ENCODE measurements around the gene DNAJB1.

Gene DNAJB1

GRCh38 chr19:14497228-14497921, 20.8 kb downstream of the DNAJB1 start:
- Mint-ChIP-seq H3K4me3 (peak overlapping the region; percentile 84), H3K36me3 (peaks cover 2% of the 10 kb centered on the region), H3K27me3 (no peaks in the 10 kb centered on the region), H3K9me3 (ENCODE audit: low read depth) (no peaks in the 10 kb centered on the region), H3K4me1 (ENCODE audit: low read depth) (peaks cover 22% of the 10 kb centered on the region), H3K27ac (peak overlapping the region; percentile 90)

GRCh38 chr19:14496834-14497227, 21.4 kb downstream of the DNAJB1 start:
- H3K4me1 Mint-ChIP-seq (ENCODE audit: low read depth) = peaks cover 21% of the 10 kb centered on the region

GRCh38 chr19:14496029-14496833, 22.0 kb downstream of the DNAJB1 start, which contains the start of gene GIPC1:
GIPC1 (minus strand) TSS chr19:14496127; CDS start chr19:14482976, 13,151 bp downstream.
- Mint-ChIP-seq H3K27me3 (no peaks in the 10 kb centered on the region), H3K27ac (peak within 1 kb of the TSS; percentile 90), H3K9me3 (ENCODE audit: low read depth) (no peaks in the 10 kb centered on the region), H3K4me1 (ENCODE audit: low read depth) (peaks cover 21% of the 10 kb centered on the region), H3K36me3 (peaks cover 2% of the 10 kb centered on the region), H3K4me3 (peak within 1 kb of the TSS; percentile 86)

More at GRCh38 chr19:14496834-14497227, 21.4 kb downstream of the DNAJB1 start:
- H3K27ac Mint-ChIP-seq = peak overlapping the region; percentile 90
- H3K36me3 Mint-ChIP-seq = peaks cover 2% of the 10 kb centered on the region
- H3K27me3 Mint-ChIP-seq = no peaks in the 10 kb centered on the region
- no peaks in the 10 kb centered on the region for H3K9me3 Mint-ChIP-seq (ENCODE audit: low read depth)
- peak overlapping the region; percentile 84 for H3K4me3 Mint-ChIP-seq

- Mint-ChIP-seq H3K4me1 (ENCODE audit: low read depth) (peaks cover 21% of the 10 kb centered on the region), H3K27ac (peak overlapping the region; percentile 82), H3K27me3 (no peaks in the 10 kb centered on the region), H3K36me3 (peaks cover 2% of the 10 kb centered on the region), H3K9me3 (ENCODE audit: low read depth) (no peaks in the 10 kb centered on the region), H3K4me3 (peak overlapping the region; percentile 86)
These were observed 22.5 kb downstream of the DNAJB1 start for GRCh38 chr19:14495672-14496028.

GRCh38 chr19:14494910-14495671, 23.1 kb downstream of the DNAJB1 start:
- H3K4me3 Mint-ChIP-seq = peak overlapping the region; percentile 86
- H3K36me3 Mint-ChIP-seq = peaks cover 2% of the 10 kb centered on the region
- peak overlapping the region; percentile 82 for H3K27ac Mint-ChIP-seq
- H3K9me3 Mint-ChIP-seq (ENCODE audit: low read depth) = no peaks in the 10 kb centered on the region
- H3K4me1 Mint-ChIP-seq (ENCODE audit: low read depth) = peaks cover 21% of the 10 kb centered on the region
- H3K27me3 Mint-ChIP-seq = no peaks in the 10 kb centered on the region

- H3K36me3 Mint-ChIP-seq = peaks cover 7% of the 10 kb centered on the region
These were observed 23.8 kb downstream of the DNAJB1 start for GRCh38 chr19:14494411-14494810.

GRCh38 chr19:14492756-14493337, 25.4 kb downstream of the DNAJB1 start:
- no peak overlapping the region for H3K4me3 Mint-ChIP-seq
- no peak overlapping the region for H3K27ac Mint-ChIP-seq
- H3K27me3 Mint-ChIP-seq = no peaks in the 10 kb centered on the region
- H3K9me3 Mint-ChIP-seq (ENCODE audit: low read depth) = no peaks in the 10 kb centered on the region
- peaks cover 21% of the 10 kb centered on the region for H3K4me1 Mint-ChIP-seq (ENCODE audit: low read depth)
- peaks cover 10% of the 10 kb centered on the region for H3K36me3 Mint-ChIP-seq

More at GRCh38 chr19:14494411-14494810, 23.8 kb downstream of the DNAJB1 start:
- Mint-ChIP-seq H3K4me3 (peak overlapping the region; percentile 75), H3K4me1 (ENCODE audit: low read depth) (peaks cover 21% of the 10 kb centered on the region), H3K9me3 (ENCODE audit: low read depth) (no peaks in the 10 kb centered on the region), H3K27ac (peak overlapping the region; percentile 61), H3K27me3 (no peaks in the 10 kb centered on the region)

- Mint-ChIP-seq H3K36me3 (peaks cover 10% of the 10 kb centered on the region), H3K4me3 (no peak overlapping the region), H3K27me3 (no peaks in the 10 kb centered on the region), H3K9me3 (ENCODE audit: low read depth) (no peaks in the 10 kb centered on the region), H3K4me1 (ENCODE audit: low read depth) (peaks cover 5% of the 10 kb centered on the region), H3K27ac (no peak overlapping the region)
These were observed 30.6 kb downstream of the DNAJB1 start for GRCh38 chr19:14487370-14488125.

- no peak overlapping the region for H3K4me3 Mint-ChIP-seq
- no peaks in the 10 kb centered on the region for H3K27me3 Mint-ChIP-seq
- peaks cover 5% of the 10 kb centered on the region for H3K4me1 Mint-ChIP-seq (ENCODE audit: low read depth)
- peaks cover 2% of the 10 kb centered on the region for H3K36me3 Mint-ChIP-seq
- H3K27ac Mint-ChIP-seq = no peak overlapping the region
- H3K9me3 Mint-ChIP-seq (ENCODE audit: low read depth) = no peaks in the 10 kb centered on the region
These were observed 35.8 kb downstream of the DNAJB1 start for GRCh38 chr19:14482172-14482941.

GRCh38 chr19:14480700-14481079, 37.5 kb downstream of the DNAJB1 start:
- Mint-ChIP-seq H3K27me3 (no peaks in the 10 kb centered on the region), H3K4me1 (ENCODE audit: low read depth) (peaks cover 9% of the 10 kb centered on the region), H3K27ac (no peak overlapping the region), H3K36me3 (no peaks in the 10 kb centered on the region), H3K9me3 (ENCODE audit: low read depth) (no peaks in the 10 kb centered on the region), H3K4me3 (no peak overlapping the region)

- Mint-ChIP-seq H3K4me3 (no peak overlapping the region), H3K27me3 (no peaks in the 10 kb centered on the region), H3K9me3 (ENCODE audit: low read depth) (no peaks in the 10 kb centered on the region), H3K36me3 (no peaks in the 10 kb centered on the region), H3K4me1 (ENCODE audit: low read depth) (peaks cover 13% of the 10 kb centered on the region), H3K27ac (no peak overlapping the region)
These were observed 38.1 kb downstream of the DNAJB1 start for GRCh38 chr19:14479975-14480699.

- Mint-ChIP-seq H3K27me3 (peaks cover 4% of the 10 kb centered on the region), H3K4me3 (no peak overlapping the region), H3K27ac (no peak overlapping the region), H3K9me3 (ENCODE audit: low read depth) (no peaks in the 10 kb centered on the region), H3K4me1 (ENCODE audit: low read depth) (peaks cover 18% of the 10 kb centered on the region), H3K36me3 (no peaks in the 10 kb centered on the region)
These were observed 38.8 kb downstream of the DNAJB1 start for GRCh38 chr19:14479309-14479974.
